OCI-LY7 (cell line): ENCODE measurements around the gene M6PR.

Source experiments
- CTCF ChIP-seq: fragments of 200-600 bp; sonication (generic); conservative IDR thresholded peaks from 2 replicates; pipeline ENCODE4 v1.5.1; 2014; ENCODE audit warnings: mild to moderate bottlenecking, antibody characterized with exemption, low read length, moderate library complexity, mixed read lengths
- EZH2phosphoT487 ChIP-seq: fragments of 200-600 bp; sonication (generic); IDR thresholded peaks from 2 replicates; pipeline ENCODE4 v1.6.1; 2018; ENCODE audit warnings: low read depth, borderline replicate concordance, mild to moderate bottlenecking, mixed run types, antibody characterized with exemption, low read length, moderate library complexity, mixed read lengths

- no peak for TF ChIP-seq CTCF
- TF ChIP-seq EZH2phosphoT487, result no peak
These were observed 39.7 kb downstream of the M6PR start for GRCh38 chr12:8909752-8910151.
